Jurkat, Clone E6-1 (cell line): ENCODE measurements around the gene RABAC1.

Experiments
- DNase-seq: peaks from one replicate; pipeline ENCODE4 v3.0.0-alpha.2; 2011; ENCODE audit warnings: low read depth, low spot score
- H3K4me3 ChIP-seq: 2 replicates; pipeline ENCODE4 v1.5.1; 2011; ENCODE audit warnings: mild to moderate bottlenecking, low read length, control low read depth, moderate library complexity

The RABAC1 gene

DNA sequence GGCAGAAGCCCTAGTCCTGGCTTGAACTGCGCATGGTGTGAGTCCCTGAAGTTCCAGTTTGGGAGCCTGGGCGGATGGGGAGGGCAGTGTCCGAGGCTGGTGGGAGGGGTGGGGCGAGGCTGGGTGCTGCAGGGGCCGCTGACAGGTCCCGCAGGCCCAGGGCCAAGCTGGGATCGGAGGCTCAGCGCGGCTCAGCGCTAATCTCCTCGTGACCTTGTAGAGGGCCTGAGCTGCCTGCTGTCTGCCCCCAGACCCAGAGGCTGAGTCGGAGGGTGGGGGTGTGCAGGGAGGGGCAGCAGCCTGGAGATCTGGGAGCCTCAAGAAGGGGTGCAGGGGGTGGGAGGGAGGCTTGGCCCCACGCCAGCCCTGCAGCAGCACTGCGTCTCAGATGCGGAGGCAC lies 31.9 kb upstream of the RABAC1 start:
- no peak for DNase-seq
- H3K4me3 ChIP-seq = no peak overlapping the region

- no peak for DNase-seq
- no peak overlapping the region for H3K4me3 ChIP-seq
Observed at GRCh38 chr19:41990615-41991014, 31.5 kb upstream of the RABAC1 start.

GRCh38 chr19:41990028-41990427 lies 30.9 kb upstream of the RABAC1 start:
- H3K4me3 ChIP-seq = no peak overlapping the region
- DNase-seq = no peak

GRCh38 chr19:41988947-41989346 lies 29.8 kb upstream of the RABAC1 start:
- DNase-seq = no peak
- no peak overlapping the region for H3K4me3 ChIP-seq

DNA sequence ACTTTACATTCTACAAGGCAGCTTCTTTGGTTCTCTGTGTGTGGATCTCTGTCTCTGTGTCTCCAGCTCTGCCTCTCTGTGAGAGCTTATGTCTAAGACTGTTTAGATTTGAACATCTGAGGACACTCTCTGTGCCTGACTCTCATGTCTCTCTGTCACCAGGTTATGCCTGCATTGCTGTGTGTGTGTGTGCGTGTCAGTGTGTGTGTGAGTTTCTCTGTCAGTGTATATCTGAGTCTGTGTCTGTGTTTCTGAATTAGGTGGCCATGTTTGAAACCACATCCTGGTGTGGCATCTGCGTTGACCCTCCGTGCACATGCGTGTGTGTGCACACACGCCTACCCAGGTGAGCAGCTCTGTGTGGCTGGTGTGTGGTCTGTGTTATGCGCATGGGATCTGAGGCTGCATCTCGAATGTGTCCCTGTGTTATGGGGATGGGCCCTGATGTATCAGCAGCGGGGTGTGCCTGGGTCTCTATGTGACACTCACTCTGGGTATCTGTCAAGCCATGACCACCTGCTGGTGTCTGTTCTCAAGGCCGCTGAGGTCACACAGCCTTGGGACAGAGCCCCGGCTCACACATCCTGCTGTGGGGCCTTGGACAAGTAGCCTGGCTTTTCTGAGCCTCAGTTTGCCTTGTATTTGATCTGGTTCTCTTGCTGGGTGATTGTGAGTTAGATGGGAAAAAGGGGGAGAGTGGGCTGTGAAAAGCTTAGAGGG lies 28.2 kb upstream of the RABAC1 start:
- DNase-seq = no peak

GRCh38 chr19:41984961-41985360 lies 25.8 kb upstream of the RABAC1 start:
- H3K4me3 ChIP-seq = no peak overlapping the region
- no peak for DNase-seq

More for the DNA sequence above, 28.2 kb upstream of the RABAC1 start:
- H3K4me3 ChIP-seq = no peak overlapping the region

- no peak overlapping the region for H3K4me3 ChIP-seq
- no peak for DNase-seq
Observed at GRCh38 chr19:41981724-41982123, 22.6 kb upstream of the RABAC1 start.

DNA sequence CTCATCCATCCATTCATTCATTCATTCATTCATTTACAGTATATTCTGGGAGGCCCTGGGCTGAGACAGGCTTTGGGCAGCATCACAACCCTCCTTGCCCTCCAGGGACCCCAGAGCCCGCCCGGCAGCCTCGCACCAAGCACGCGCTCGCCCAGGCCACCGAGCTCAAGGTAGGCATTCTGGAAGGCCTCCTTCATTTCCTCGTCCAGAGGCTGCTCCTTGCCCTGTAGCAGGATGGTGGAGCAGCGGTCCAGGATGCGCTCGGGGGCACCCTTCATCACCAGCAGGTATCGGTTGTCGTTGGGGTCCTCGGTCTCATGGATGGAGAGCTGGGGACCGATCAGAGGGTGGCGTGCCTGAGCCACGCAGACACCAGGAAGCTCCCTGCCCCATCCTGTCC lies 19.3 kb upstream of the RABAC1 start:
- H3K4me3 ChIP-seq = no peak overlapping the region
- DNase-seq = no peak

- H3K4me3 ChIP-seq = no peak overlapping the region
- no peak for DNase-seq
Observed at GRCh38 chr19:41977916-41978315, 18.8 kb upstream of the RABAC1 start.

- DNase-seq = no peak
- H3K4me3 ChIP-seq = no peak overlapping the region
Observed at GRCh38 chr19:41974652-41975051, 15.5 kb upstream of the RABAC1 start.

- no peak overlapping the region for H3K4me3 ChIP-seq
- DNase-seq = no peak
Observed at GRCh38 chr19:41971363-41971762, 12.2 kb upstream of the RABAC1 start.

- no peak for DNase-seq
- no peak overlapping the region for H3K4me3 ChIP-seq
Observed at GRCh38 chr19:41969772-41970458, 10.8 kb upstream of the RABAC1 start.

- H3K4me3 ChIP-seq = no peak overlapping the region
- DNase-seq = no peak
Observed at GRCh38 chr19:41968751-41969595, 9.9 kb upstream of the RABAC1 start.

DNA sequence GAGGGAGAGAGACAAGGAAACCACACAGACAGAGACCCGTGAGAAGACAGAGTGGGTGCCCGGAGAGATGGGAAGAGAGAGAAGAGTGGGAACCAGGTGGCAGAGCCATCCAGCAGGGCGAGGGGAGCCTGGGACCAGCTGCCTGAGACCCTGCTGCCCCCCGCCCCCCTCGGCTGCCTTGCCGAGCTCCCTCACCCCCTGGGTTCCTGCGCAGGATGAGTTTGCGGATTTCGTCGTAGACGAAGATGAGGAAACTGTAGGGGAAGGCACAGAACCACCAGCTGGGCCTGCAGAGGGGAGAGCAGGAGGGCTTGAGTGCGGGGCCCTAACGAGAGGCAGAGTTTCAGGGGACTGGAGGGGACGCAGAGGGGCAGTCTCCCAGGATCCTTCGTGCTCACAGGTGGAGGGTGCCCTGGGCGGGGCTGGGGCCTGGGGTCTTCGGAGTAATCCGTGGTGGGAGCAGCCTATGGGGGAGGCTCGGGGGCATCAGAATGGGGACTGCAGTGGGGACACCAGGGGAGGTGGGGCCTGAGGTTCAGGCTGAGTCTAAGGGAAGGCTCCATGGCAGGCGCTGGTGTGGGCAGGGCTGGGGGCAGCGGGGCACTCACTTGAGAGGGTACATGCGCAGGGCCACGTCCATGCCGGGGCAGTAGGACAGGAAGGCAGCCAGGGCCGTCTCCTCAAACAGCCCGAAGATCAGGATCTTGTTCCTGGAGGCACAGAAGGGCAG lies 8.1 kb upstream of the RABAC1 start:
- DNase-seq = no peak
- H3K4me3 ChIP-seq = no peak overlapping the region

GRCh38 chr19:41965106-41965505 lies 6.0 kb upstream of the RABAC1 start:
- DNase-seq = peak; percentile 74
- H3K4me3 ChIP-seq = no peak overlapping the region

DNA sequence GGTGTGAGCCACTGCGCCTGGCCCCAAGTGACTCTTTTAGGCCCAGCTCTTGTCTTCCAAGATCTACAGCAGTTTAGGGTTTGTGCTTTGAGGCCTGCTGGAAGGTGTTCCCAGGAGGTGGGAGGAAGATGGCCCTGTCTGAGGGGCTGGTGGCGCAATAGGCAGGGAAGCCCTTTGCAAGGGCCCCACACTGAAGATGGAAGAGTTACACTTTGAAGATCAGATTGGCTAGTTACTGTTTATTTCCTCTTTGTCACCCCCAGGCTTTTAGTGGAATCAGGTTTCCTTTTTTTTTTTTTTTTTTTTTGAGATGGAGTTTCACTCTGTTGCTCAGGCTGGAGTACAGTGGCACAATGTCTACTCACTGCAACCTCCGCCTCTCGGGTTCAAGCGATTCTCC lies 1.9 kb upstream of the RABAC1 start:
- DNase-seq = no peak
- no peak overlapping the region for H3K4me3 ChIP-seq

DNA sequence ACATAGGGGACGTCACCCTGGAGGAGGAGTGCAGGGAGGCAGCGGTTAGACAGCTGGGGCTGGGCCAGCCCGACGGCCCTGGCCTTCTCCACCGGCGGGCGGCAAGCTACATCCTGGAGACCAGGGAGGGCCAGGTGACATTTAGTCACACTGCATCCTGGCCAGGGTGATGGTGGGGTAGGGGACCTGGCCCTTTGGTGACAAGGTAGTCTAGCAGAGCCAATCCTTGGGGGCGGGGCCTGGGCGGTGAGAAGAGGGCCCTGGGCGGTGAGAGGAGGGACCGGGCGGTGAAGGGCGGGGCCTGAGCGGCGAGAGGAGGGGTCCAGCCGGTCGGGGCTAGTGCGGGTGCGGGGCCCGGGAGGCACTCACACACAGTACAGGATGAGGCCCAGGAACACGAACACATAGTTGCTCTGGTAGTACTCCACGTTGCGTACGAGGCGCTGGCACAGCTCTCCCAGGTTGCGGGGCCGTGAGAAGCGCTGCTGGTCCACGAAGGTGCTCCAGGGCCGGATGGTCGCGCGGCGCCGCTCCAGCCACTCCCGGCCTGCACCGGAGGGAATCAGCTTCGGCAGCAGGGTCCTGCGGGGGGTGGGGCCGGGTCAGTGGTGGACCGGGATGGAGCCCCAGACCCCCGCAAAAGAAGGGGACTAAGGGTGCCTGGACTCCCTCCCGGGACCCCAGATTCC lies 610 bp downstream of the RABAC1 start:
- H3K4me3 ChIP-seq = peak overlapping the region; percentile 78
- peak; percentile 37 for DNase-seq

DNA sequence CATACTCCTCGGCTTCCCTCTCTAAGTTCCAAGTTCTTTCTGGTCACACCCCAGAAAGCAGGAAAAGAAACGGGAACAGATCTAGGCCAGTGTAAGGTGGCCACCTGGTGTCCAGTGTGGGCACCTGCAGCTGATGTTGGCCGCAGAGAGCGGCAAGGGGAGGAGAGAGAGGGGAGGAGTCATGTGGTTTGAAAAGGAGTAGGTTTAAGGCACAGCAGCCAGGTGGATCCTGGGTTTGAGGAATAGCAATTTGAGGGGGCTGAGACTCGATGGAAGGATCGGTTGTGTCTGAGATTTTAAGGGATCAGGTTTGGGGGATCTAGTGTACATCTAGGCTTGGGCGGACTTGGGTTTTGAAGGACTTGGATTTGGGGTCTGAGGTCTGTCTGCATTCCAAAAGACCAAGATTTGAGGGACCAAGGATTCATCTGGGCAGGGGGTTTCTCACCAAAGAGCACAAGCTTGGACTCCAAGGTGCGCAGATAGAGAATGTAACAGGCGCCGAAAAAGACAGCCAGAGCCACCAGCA lies 1.2 kb downstream of the RABAC1 start:
- peak; percentile 45 for DNase-seq
- H3K4me3 ChIP-seq = peak overlapping the region; percentile 78; the same call in 1 of the 2 replicates
